Stimulated activated CD4-positive, alpha-beta T cell treated with anti-CD3 and anti-CD28 coated beads, Interleukin-4, amount 100 ng/mL, for 48 hours (primary cell): ENCODE results near the gene BCL7A.

Experiments
- DNase-seq, 2 donors: peaks; one replicate each; pipeline ENCODE4 v3.0.0-alpha.2; 2020; ENCODE audit warnings: low read depth in 2 of 2

BCL7A gene

DNA sequence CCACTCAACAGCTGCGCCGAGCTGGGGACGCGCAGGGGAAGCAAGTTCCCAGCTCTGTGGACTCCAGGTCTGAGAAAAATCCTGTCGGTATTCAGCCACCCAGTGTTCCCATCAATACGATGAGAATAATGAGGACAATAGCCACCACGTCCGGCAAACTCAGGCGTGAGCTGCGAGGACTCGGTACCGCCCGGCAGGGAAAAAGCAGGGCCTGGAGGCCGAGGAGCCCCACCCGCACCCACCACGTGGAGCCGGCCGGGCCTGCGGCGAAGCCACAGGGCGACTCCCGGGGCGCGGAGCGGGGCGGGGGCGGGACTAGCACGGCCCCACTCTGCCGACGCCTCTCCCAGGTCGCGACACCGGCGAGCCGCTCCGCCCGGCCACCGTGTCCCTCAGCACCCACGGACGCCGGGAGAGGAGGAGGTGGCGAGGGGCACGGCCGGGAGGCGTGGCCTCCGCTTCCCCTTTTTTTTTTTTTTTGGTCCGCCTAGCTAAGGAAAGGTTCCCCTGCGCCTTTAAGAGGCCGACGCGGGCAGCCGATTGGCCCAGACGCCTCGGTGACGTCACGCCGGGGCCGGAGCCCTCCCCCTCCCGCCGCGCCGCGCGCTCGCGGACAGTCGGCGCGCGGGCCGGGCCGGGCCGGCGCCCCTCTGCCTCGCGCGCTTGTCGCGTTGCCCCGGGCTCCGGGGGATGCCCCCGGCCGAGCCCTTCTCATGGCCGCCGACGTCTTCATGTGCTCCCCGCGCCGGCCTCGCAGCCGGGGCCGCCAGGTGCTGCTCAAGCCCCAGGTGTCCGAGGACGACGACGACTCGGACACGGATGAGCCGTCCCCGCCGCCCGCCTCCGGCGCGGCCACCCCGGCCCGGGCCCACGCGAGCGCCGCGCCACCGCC is 56.7 kb downstream of the BCL7A start, which contains the start of gene MLXIP:
Gene MLXIP, plus strand, starts transcription at position 616 of the 892 bp plus-strand sequence. Its CDS starts 98 bp downstream, at position 714.
- DNase-seq = peak; percentile 84 to 86

DNA sequence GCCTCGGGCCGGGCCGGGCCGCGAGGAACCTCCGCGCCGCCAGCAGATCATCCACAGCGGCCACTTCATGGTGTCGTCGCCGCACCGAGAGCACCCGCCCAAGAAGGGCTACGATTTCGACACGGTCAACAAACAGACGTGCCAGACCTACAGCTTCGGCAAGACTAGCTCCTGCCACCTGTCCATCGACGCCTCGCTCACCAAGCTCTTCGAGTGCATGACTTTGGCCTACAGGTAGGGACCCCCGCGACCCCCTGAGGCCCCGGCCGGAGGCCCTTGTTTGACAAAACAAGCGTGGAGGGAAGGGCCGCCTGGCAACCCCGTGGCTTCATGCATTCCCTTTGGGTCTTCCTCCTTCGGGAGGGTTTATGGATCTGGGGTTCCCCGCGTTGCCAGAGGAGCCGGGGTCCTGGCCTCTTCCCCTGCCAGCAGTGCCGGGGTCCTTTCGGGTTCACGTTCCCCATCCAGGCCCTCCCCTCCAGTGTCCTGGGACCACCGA is 57.4 kb downstream of the BCL7A start:
- peak in 1 of 2 donors; percentile 26 for DNase-seq

DNA sequence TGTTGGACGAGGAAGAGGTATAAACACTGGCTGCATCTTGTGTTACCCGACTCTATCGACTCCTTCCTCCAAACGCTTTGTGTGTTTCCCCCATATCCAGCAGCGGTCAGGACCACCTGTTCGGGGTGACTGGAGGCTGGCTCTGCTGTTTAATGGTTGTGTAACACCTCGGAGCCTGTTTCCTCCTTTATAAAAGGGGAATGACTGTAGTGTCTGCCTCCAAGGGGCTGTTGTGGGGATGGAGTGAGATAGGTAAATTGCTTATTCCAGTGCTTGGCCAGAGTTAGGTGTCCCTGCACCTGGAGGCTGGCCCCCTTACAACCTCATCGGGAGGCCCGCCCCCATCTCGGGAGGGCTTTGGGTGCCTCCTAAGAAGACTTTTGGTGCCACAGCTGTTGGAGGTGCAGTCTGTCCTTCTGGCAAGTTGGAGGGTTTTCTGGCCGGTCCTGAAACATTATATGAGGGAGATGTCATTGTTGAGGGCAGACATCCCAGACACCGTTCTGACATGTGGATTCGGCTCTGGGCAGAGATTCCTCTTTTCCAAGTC is 57.9 kb downstream of the BCL7A start:
- DNase-seq = no peak

DNA sequence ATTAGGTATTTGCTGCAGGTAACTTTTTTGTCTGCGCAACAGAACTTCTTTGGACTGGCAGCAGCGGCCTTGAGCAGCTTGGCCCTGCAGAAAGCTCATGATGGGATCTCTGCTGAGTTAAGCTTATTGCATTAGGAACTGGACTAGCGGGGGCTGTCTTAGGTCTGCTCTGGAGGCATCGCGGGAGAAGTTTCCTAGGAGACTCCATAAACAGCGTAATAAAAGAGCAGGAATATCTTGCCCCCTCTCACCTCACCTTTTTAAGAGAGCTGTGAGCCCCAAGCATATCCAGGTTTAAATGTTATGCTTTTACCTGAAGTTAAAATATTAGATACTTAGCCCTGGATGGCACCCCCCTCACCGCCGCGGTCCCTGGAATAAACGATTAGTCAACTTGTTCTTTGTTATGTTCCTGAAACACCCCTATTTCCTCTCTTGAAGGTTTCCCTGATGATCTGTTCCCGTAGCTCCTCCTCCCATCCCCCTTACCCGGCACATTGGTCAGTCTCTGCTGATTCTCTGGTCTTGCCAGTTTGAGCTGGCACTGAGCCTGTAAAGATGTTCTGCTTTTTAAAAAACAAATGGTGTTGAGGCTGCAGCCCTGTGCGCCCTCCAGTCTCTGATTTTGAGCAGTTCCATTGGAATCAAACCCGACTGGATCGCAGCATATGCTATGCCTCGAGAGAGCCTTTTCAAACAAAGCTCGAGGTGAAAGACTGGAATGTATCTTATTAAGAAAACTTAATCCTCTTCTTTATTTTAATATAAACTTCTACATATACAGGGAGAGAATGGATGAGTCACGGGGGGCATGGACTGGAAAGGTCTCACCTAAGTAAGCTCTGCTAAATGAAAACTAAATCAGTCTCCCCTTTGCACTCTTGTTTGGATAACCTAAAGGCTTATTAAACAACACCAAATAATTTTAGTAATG is 58.7 kb downstream of the BCL7A start:
- DNase-seq = no peak

DNA sequence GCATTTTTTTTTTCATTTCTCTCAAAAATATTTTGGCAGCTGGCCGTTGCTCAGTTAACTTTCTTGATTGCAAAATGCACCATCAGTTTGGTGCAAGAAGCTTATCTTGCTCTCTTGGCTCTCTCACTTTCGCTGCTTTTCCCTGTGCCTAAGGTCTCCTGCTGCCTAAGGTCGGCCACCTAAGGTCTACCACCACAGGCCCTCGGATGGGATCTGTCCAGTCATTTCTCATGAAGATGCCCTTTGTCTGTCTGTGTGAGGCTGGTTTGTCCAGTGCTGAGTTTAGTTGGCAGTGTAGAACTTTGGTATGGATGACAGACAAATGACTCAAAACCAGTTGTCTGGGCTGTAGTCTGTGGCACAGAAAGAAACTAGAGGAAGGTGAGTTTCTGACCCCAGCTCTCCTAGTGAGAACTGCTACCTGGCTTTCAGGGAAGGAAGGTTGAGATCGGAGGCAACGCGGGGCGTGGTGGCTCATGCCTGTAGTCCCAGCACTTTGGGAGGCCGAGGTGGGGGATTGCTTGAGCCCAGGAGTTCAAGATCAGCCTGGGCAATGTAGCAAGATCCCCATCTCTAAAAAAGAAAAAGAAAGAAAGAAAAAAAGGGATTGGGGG is 59.5 kb downstream of the BCL7A start:
- peak in 1 of 2 donors; percentile 34 for DNase-seq

DNA sequence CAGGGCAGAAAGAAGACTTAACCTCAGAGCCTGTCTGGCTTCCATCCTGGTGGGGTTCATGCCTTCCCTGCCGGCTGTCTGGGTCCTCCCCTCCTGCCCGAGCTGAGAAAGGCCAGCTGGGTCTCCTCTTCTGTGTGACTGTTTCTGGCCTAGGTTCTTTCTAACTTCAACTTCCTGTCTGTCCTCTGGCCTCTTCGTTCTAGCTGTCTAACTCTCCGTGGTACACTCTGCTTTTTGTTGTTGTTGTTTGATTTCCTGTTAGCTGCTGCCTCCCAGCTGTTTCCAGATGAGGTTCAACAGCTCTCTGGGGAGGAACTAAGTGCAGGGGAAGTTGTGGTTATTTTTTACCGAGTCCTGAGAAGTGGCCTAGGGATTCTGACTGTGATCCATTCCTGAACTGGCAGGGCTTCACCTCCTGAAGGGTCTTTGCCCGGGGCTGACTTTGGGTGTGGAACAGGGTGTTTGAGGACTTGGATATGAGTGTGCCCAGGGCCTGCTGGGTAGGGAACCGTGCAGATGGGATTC is 60.1 kb downstream of the BCL7A start:
- no peak for DNase-seq

DNA sequence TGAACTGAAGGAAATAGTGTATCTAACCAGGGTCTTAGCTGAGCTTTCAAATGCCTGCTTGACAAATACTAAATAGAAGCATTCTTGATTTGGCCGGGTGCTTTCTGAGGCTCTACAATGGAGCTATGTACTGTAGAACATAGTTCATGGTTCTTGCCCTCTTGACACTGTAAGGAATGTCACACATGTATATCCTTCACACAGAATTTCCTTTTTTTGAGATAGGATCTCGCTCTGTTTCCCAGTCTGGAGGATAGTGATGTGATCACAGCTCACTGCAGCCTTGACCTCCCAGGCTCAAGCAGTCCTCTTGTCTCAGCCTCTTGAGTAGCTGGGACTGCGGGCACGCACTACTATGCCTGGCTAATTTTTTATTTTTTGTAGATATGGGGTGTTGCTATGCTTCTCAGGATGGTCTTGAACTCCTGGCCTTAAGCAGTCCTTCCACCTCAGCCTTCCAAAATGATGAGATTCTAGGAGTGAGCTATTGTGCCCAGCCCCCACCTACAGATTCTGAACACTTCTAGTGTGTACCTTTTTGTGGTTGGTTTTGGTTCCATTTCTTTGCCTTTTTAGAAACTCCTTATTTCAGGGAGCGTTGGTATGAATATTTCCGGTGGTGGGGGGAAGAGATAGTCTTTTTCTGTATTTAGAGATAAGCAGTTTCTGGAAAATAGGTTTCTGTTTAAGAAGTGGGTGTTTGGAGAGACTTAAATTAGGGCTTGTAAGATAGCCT is 61.1 kb downstream of the BCL7A start:
- peak in 1 of 2 donors; percentile 37 for DNase-seq

DNA sequence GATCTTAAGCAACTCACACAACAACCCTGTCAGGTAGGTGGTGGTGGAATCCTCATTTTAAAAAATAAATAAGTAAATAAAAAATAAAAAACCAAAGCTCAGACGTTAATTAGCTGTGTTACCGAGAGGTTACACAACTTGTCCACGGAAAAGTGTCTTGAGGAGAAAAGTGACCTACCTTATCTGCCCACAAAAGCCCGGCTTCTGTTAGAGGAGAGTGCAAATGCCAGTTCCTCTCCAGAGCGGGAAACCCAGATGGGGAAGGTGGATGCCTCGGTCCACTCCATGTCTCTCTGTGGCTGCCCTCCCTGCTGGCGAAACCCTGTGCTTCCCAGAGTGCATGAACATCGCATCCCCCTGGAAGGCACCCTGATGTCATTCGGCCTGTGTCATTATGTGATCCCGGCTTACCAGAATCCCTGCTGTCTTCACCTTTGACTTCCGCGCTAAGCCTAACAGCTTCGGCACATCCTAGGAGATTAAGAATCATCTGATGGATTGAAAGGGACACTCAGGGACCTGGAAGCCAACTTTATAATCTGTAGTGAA is 63.2 kb downstream of the BCL7A start:
- DNase-seq = no peak

DNA sequence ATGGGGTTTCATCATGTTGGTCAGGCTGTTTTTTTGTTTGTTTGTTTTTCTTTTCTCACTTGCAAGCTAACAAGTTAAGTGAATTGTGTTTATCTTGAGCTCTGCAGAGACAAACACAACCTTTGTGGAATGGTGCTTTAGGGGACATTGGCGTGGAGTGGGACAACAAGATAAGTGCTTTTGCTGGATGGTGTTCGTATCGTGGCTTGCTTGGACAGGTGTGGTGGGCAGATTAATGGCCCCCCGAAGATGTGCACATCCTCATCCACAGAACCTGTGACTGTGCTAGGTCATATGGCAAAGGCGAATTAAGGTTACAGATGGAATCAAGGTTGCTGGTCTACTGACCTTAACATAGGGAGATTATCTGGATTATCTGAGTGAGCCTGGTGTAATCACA is 63.9 kb downstream of the BCL7A start:
- DNase-seq = no peak

DNA sequence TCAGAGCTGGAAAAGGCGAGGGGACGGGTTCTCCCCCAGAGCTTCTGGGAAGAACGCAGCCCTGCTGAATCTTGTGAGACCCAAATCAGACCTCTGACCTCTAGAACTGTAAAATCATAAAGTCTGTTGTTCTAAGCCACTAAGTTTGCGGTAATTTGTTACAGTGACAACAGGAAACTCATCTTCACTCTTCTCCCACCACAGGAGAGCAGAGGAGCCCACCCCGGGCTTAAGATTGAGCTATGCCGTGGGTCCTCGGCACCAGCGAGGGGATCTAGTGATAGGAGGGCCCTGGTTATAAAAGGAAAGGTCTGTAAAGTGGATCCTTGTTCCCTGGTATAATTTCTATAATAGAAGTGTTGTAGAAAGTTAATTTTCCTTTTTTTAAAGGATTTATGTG is 64.4 kb downstream of the BCL7A start:
- DNase-seq = no peak

DNA sequence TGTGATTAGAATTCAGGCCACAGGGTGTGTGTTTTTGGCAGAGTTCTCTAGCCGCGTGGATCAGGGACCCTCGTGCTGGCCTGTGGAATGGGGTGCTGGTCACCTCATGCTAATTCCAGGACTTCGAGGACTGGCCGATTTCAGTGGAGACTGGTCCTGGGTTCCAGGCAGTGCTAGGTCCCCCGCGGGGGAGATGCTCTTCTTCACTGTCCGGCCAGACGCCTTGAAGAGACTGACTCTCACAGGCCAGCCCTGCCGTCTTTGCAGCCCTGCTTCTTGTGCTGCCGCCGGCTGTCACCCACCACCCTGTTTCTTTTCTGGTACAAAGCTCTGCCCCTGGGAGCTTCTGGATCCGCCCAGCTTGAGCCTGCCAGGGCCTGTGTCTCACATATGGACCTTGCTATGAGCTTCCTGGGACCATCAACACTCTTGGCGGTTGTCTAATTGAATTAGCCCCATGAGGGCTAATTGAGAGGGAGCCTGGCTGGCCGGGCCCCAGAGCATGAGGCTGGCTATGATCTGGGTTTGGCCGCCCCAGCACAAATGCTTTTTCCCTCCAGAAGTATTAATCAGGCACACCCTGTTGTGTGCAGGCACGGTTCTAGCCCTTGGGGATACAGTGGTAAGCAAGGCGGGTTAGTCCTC is 65.1 kb downstream of the BCL7A start:
- DNase-seq = no peak

DNA sequence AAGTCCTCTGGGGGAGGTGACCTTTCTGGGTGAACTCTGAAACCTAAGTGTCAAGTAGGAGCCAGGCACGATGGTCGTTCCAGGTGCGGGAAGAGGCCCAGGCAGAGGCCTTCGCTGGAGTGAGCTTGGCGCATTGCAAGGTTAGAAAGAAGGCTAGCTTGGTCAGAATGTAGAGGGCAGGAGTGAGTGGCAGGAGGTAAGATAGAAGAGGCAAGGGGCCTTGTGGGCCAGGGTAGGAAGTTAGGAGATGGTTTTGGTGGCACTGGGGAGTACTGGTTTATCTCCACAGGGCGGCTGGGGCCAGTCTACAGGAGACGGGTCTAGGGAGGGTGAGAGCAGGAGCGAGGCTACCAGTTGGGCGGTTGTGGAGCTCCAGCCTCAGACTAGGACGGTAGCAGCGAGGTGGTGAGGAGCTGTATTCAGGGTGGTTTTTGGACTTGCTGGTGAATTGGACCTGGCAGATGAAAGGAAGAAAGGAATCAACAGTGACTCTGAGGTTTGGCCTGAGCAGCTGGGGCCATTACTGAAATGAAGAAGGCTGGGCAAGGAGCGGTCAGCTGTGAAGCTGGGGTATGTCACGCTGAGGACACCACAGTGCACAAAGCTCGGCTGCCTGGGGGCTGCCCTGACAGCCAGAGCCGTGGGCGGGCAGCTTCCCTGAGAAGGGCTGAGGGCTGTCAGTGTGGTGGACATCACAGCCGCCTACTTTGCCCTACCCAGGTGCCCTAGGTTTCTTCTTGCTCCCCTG is 65.9 kb downstream of the BCL7A start:
- DNase-seq = no peak

DNA sequence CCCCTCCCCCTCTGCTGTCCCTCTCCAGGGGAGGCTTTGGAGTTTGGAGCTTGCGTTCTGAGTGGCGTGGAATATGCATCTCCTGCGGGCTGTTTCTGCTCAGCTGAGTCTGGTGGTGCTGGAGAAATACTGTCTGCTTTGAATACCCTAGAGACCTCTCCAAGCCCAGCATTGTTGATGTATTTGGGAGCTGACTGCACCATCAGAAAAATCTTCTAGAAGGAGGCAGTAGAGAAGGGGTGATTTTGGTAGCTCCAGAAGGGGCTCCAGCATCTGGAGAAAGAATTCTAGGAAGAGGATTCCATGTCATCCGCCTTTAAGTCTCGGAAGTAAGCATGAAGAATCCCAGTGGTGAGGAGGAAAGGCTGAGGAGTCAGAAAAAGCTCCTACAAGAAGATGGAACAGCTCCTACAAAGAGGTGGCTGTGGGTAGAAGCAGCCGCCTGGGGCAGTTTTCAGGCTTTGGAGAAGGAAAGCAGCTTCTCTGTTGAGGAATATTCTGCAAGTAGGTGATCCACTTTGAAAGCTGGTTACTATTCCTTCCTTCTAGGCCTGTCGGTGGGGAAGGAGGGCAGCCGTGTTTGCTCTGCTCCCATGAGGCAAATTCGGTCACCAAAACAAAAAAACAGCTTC is 66.6 kb downstream of the BCL7A start:
- no peak for DNase-seq

DNA sequence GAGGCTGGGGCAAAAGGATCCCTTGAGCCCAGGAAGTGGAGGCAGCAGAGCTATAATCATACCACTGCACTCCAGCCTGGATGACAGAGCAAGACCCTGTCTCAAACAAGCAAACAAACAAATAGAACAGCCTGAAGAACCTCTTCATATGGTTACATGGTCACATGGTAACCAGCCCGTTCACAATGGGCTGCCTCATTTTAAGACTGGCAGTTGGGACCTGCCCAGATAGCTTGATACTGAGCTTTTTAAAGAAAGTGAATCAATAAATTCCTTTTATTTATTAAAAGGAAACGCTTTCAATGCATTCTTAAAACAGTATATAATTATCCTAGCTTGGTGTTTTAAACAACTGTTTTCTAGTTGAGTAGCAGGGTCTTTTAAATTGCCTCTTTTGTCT is 67.4 kb downstream of the BCL7A start:
- DNase-seq = no peak

DNA sequence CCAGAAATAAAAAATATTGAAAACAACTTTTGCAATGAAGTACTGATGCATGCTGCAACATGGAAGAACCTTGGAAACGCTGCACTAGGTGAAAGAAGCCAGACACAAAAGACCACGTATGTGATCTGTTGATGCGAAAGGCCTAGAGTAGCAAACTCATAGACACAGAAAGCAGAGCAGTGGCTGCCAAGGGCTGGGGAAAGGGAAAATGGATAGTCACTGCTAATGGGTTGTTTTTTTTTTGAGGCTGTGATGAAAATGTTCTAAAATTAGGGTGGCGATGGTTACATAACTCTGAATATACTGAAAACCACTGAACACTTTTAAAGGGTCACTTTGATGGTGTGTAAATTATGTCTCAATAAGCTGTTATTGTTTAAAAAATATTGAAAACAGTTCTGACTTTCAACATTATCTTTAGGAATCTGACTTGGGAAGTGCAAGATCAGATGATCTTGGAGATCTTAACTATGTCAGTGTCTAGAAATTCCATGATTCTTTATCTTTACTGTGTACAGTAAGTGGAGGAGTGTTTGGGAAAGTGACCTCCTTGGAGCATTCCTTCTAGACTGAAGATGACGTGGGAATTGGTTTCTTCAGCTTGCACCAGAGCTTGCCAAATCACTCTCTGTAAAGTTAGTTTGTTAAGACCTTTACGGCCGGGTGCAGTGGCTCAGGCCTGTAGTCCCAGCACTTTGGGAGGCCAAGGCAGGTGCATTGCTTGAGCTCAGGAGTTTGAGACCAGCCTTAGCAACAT is 69.3 kb downstream of the BCL7A start:
- no peak for DNase-seq

DNA sequence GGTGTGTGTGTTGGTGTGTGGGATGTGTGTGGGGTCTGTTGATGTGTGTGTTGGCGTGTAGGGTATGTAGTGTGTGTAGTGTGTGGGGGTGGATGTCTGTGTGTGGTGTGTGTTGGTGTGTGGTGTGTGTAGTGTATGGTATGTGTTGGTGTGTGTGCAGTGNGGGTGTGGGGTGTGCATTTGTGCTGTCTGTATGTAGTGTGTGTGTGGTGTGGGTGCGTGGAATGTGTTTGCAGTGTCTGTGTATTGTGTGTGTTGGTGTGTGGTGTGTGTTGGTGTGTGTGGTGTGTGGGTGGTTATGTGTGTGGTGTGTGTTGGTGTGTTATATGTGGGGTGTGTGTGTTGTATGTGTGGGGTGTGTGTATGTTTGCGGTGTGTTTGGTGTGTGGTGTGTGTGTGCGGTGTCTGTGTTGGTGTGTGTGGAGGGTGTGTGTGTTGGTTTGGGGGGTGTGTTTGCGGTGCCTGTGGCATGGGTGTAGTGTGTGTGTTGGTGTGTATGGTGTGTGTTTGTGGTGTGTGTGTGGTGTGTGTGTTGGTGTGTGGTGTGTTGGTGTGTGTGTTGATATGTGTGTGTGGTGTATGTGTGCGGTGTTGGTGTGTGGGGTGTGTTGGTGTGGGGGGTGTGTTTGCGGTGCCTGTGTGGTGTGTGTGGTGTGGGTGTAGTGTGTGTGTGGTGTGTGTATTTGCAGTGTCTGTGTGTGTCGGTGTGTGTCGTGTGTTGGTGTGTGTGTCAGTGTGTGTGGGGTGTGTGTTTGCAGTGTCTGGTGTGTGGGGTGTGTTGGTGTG is 71.6 kb downstream of the BCL7A start:
- DNase-seq = no peak

DNA sequence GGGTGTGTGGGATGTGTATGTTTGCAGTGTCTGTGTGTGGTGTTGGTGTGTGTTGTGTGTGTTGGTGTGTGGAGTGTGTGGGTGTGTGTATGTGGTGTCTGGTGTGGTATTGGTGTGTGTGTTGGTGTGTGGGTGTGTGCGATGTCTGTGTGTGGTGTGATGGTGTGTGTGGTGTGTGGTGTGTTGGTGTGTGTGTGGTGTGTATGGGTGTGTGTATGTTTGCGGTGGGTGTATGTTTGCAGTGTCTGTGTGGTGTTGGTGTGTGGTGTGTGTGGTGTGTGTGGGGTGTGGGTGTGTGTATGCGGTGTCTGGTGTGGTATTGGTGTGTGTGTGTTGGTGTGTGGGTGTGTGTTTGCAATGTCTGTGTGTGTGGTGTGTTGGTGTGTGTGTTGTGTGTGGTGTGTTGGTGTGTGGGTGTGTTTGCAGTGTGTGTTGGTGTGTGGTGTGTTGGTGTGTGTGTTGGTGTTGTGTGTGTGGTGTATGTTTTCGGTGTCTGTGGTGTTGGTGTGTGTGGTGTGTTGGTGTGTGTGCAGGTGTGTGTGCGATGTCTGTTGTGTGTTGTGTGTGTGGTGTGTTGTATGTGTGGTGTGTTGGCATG is 72.6 kb downstream of the BCL7A start:
- no peak for DNase-seq
